ENCODE data around the gene KCNAB1.

KCNAB1 gene

DNA sequence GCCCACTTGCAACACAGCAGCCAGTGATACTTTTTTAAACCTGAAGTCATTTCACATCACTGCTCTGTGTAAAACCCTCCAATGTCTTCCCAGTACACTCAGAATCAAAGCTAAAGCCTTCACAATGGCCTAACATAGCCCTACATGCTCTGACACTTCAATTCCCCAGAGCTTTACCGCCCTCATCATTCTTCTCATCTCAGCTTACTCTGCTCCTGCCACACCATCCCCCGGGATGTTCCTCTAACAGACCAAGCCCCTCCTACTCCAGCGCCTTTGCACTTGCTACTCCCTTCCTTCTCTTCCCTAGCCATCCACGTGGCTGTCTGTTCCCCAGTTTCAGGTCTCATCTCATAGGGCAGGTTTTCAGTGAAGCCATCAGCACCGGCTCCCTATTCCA lies 240.6 kb downstream of the KCNAB1 start:
- TF ChIP-seq, protein P1, sequence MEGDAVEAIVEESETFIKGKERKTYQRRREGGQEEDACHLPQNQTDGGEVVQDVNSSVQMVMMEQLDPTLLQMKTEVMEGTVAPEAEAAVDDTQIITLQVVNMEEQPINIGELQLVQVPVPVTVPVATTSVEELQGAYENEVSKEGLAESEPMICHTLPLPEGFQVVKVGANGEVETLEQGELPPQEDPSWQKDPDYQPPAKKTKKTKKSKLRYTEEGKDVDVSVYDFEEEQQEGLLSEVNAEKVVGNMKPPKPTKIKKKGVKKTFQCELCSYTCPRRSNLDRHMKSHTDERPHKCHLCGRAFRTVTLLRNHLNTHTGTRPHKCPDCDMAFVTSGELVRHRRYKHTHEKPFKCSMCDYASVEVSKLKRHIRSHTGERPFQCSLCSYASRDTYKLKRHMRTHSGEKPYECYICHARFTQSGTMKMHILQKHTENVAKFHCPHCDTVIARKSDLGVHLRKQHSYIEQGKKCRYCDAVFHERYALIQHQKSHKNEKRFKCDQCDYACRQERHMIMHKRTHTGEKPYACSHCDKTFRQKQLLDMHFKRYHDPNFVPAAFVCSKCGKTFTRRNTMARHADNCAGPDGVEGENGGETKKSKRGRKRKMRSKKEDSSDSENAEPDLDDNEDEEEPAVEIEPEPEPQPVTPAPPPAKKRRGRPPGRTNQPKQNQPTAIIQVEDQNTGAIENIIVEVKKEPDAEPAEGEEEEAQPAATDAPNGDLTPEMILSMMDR (IDR thresholded peaks at IDR 0.05; ENCODE audit: control extremely low read depth, extremely low read depth, low read depth, missing control alignments): no peak
- ChIA-PET POLR2A (no interaction called here), CTCF (interaction anchor here (0.9 to 2.4 kb wide), 5 partner anchors 17 to 28 kb away, joined by 3 to 8 read pairs (median 5); no protein-coding TSS in a partner anchor)
- DNase-seq (ENCODE audit: extremely low spot score): no peak

DNA sequence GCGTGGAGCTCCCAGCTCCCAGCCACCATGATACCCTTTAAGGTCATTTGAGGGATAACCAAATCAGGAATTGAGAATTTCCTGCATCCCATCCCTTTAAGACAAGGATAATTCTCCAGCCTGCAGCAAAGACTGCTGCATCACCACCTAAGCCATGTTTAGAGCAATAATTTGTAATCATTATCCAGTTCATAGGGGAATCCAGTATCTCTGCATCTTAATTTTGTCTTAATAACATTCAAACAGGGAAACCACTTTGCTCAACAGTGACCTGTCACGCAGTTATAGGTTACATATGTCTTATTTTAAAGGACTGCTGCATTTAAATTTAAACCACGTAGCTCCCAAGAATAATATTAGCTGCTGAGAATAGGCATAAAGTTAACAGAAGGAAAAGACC lies 246.2 kb downstream of the KCNAB1 start:
- ChIA-PET CTCF (interaction anchor here (5.2 kb wide), 1 partner anchor 15 kb away, joined by 19 read pairs; no protein-coding TSS in a partner anchor), POLR2A (no interaction called here)
- TF ChIP-seq, protein P1 (IDR thresholded peaks at IDR 0.05; ENCODE audit: control extremely low read depth, extremely low read depth, low read depth, missing control alignments): no peak
- no peak for DNase-seq (ENCODE audit: extremely low spot score)

DNA sequence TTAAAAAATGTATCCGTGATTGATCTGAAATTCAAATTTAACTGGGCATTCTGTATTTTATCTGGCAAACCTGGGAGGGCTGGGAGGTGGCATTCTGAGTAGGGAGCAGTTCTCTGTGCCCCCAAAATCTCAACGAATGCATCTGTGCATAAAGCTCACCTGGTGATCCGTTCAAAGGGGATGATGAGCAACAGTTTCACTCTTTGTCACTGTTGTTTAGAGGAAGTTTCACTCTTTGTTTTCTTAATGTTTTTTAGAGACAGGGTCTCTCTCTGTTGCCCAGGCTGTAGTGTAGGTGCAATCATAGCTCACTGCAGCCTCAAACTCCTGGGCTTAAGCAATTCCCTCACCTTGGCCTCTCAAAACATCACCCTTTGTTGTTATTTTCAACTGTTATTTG lies 247.8 kb downstream of the KCNAB1 start:
- peak; percentile 29 for DNase-seq (ENCODE audit: extremely low spot score)
- CTCF ChIA-PET: interaction anchor here (1.0 to 5.2 kb wide), 3 partner anchors 10 to 142 kb away, joined by 4 to 19 read pairs (median 5); no protein-coding TSS in a partner anchor
- TF ChIP-seq, protein P1 (IDR thresholded peaks at IDR 0.05; ENCODE audit: control extremely low read depth, extremely low read depth, low read depth, missing control alignments): no peak
- POLR2A ChIA-PET: no interaction called here

DNA sequence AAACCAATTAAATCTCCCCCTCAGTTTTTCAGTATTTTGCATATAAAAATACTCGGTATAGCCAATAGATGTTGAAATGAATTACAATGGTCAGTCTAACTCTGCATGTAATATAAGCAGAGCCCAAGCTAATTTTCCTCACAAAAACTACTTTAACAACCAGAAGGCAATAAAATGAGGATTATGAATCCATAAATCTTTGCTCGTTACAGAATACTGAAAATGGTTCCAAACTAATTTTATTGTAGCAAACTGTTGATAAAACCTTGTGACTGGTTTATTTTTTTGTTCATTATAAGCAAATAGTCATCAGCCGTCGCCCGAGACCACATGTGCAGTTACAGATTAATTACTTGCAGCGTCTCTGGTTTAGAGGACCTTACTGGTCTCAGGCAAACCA lies 251.3 kb downstream of the KCNAB1 start:
- TF ChIP-seq, protein P1 (IDR thresholded peaks at IDR 0.05; ENCODE audit: control extremely low read depth, extremely low read depth, low read depth, missing control alignments): no peak
- ChIA-PET CTCF (interaction anchor here (3.7 kb wide), 1 partner anchor 11 kb away, joined by 31 read pairs; no protein-coding TSS in a partner anchor), POLR2A (no interaction called here)
- DNase-seq (ENCODE audit: extremely low spot score): no peak

DNA sequence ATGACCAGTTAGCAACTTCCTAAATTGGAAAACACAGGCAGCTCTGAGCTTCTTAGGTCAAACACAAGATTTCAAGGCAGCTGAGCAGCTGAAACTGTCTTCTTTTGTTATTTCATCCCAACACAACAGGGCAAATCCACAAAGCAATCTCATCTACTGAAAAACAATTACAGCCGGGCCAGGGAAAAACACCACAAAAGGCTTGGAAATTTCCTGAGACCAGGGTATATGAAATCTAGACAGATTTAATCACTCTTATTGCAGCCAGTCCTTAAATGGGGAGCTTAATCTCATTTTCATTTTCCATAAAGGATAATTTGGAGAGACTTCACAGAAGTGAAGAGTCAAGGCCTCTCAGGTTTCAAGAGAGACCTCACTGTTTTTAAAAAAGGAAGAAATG lies 252.7 kb downstream of the KCNAB1 start:
- TF ChIP-seq, protein P1 (IDR thresholded peaks at IDR 0.05; ENCODE audit: control extremely low read depth, extremely low read depth, low read depth, missing control alignments): no peak
- CTCF ChIA-PET: interaction anchor here (1.0 to 3.7 kb wide), 5 partner anchors 10 to 222 kb away, joined by 3 to 31 read pairs (median 3); no protein-coding TSS in a partner anchor
- POLR2A ChIA-PET: no interaction called here
- no peak for DNase-seq (ENCODE audit: extremely low spot score)

DNA sequence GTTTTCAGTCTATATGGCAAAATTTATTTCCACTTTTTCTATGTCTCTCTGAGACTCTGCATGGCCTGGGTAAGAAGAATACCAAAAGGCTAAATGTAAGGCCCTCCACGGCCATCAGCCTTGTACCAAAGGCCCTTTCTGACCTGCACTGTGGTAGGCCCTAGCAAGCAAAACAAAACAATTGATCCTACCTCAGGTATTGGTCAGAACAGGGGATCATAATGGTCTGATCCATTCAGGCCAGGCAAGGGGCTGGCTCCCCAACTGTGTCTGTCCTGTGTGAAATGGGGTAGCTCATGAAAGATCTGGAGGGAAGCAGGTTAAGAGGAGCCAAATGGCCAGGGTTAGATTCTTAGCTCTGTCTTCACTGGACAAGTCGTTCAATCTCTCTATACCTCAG lies 253.3 kb downstream of the KCNAB1 start:
- no peak for DNase-seq (ENCODE audit: extremely low spot score)
- POLR2A ChIA-PET: no interaction called here
- CTCF ChIA-PET: interaction anchor here (1.0 to 3.7 kb wide), 5 partner anchors 9 to 709 kb away, joined by 3 to 31 read pairs (median 3); no protein-coding TSS in a partner anchor
- TF ChIP-seq, protein P1 (IDR thresholded peaks at IDR 0.05; ENCODE audit: control extremely low read depth, extremely low read depth, low read depth, missing control alignments): no peak

All from GM10248 (cell line).